GM13977 (cell line): ENCODE data around the gene PRPSAP2.

Experiments
- DNase-seq: peaks from one replicate; pipeline ENCODE4 v3.0.0; 2012; ENCODE audit warnings: low spot score
- CTCF ChIP-seq: IDR thresholded peaks from 2 replicates; pipeline ENCODE4 v1.5.1; 2012; ENCODE audit warnings: mild to moderate bottlenecking, control low read depth; ENCODE audit not compliant: insufficient read depth; ENCODE audit errors: extremely low read depth, missing control alignments
- in situ Hi-C: fragments of 300-500 bp; cut with MboI; formaldehyde crosslinking; loops from one replicate; pipeline ENCODE4 v1.12.0; 2022; ENCODE audit warnings: low sequenced_read_pairs, low pct_unique_long_range_greater_than_20kb, mixed read lengths, inconsistent platforms; ENCODE audit not compliant: unreplicated experiment

PRPSAP2 gene

GRCh38 chr17:18978655-18979054 lies 120.7 kb downstream of the PRPSAP2 start:
- in situ Hi-C loops: no loop called here
- DNase-seq: no peak
- TF ChIP-seq CTCF: no peak
